ENCODE data around the gene SFXN5. TPM values are rescaled to one million over a fixed set of nuclear protein-coding genes. Genes with fewer than 3 reads are reported as not detected.

Gene SFXN5
- total and polyA plus RNA-seq, 2 donors (not counting 1 experiment from before 2014, with no cell fraction given) = 5.8 to 13.9 TPM

DNA sequence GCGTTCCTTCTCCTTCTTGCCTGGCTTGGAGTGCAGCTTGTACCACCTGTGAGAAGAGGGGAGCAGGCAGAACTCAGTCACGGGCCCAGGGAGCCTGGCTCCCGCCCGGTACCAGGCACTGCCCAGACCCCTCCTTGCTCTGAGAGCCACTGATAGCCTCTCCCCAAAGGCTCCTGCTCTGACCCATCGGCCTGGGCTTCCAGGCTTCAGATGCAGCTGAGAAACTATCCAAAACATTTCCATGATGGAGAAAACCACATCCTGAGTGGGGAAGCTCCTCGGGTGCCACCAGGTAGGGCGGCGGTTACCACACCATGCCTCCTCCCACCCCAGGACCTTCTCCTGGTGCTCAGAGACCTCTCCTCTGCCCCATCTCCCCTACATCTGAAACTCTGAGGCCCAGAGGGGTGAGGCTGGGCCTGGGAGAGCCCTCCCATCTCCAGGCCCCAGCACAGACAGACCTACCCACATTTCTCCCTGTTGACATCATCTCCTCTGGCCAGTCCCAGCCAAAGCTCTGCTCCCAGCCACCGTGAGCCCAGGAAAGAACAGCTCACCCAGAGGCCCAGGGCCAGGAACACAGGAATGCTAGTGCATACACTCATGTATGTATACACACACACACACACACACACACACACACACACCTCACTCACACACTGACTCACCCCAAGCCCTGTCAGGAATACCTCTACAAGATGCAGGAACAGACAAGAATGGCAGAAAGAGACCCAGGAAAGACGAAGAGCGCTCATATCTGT lies 17.9 kb upstream of the SFXN5 start:
- H4K20me1 ChIP-seq (ENCODE audit: control insufficient read depth, extremely low read depth, insufficient read depth, low read length) = no peaks in the 10 kb centered on the region
- TF ChIP-seq EZH2 (IDR thresholded peaks at IDR 0.05; ENCODE audit: low read length, missing control alignments) (no peak), CTCF (conservative IDR thresholded peaks at IDR 0.05 in 1 of 2, IDR thresholded peaks at IDR 0.05 in 1 of 2; ENCODE audit: low read depth in 1 of 2, low read length in 2 of 2) (no peak)
- H3K4me3 ChIP-seq (replicated peaks in 1 of 4; ENCODE audit: control extremely low read depth in 1 of 4, insufficient read depth in 1 of 4, low read depth in 3 of 4, low read length in 4 of 4) = no peak overlapping the region

DNA sequence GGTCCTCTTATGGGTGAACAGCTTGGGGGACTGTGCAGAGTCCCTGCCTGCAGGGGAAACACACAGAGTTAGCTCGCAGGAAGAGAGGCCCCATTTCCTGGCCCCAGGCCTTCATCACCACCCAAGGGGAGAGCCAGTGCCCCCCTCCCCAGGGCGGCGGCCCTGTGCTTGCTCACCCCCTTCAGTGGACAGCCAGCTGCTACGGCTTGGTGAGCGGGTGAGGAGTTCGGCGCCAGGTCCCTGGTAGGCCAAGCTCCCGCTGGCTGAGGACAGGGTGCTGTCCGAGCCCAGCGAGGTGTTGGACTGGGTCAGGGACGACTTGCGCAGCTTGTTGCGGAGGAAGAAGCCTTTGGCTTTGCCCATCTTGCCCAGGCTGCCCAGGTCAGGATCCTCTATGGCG lies 17.2 kb upstream of the SFXN5 start:
- Histone ChIP-seq H3K9me3 (ENCODE audit: control insufficient read depth, insufficient read depth, low read depth, low read length) (no peaks in the 10 kb centered on the region), H3K27ac (ENCODE audit: insufficient read depth, low read length) (peak overlapping the region; percentile 70), H3K4me3 (replicated peaks in 1 of 4; ENCODE audit: control extremely low read depth in 1 of 4, insufficient read depth in 1 of 4, low read depth in 3 of 4, low read length in 4 of 4) (no peak overlapping the region), H3K4me2 (ENCODE audit: extremely low read depth, insufficient read depth, low read length) (peak overlapping the region; percentile 1), H4K20me1 (ENCODE audit: control insufficient read depth, extremely low read depth, insufficient read depth, low read length) (no peaks in the 10 kb centered on the region), H3K9ac (ENCODE audit: insufficient read depth, low read length) (no peak overlapping the region), H2AFZ (ENCODE audit: low read length) (no peak overlapping the region), H3K4me1 (ENCODE audit: control insufficient read depth, extremely low read depth, insufficient read depth, low read length) (peaks cover 16% of the 10 kb centered on the region), H3K79me2 (ENCODE audit: control insufficient read depth, insufficient read depth, low read length) (peaks cover 58% of the 10 kb centered on the region), H3K27me3 (ENCODE audit: control insufficient read depth, insufficient read depth, low read length) (no peaks in the 10 kb centered on the region), H3K36me3 (ENCODE audit: control insufficient read depth, insufficient read depth, low read length) (peaks cover 19% of the 10 kb centered on the region)
- no peak for DNase-seq (ENCODE audit: low read depth in 2 of 2)
- TF ChIP-seq CTCF (conservative IDR thresholded peaks at IDR 0.05 in 1 of 2, IDR thresholded peaks at IDR 0.05 in 1 of 2; ENCODE audit: low read depth in 1 of 2, low read length in 2 of 2) = no peak
- TF ChIP-seq EZH2 (IDR thresholded peaks at IDR 0.05; ENCODE audit: low read length, missing control alignments) = no peak

More for the DNA sequence above, 17.9 kb upstream of the SFXN5 start:
- H3K27me3 ChIP-seq (ENCODE audit: control insufficient read depth, insufficient read depth, low read length) = no peaks in the 10 kb centered on the region
- H3K4me2 ChIP-seq (ENCODE audit: extremely low read depth, insufficient read depth, low read length) = peak overlapping the region; percentile 1
- DNase-seq (ENCODE audit: low read depth in 2 of 2) = peak; percentile 96 to 100
- H3K4me1 ChIP-seq (ENCODE audit: control insufficient read depth, extremely low read depth, insufficient read depth, low read length) = peaks cover 16% of the 10 kb centered on the region
- peaks cover 19% of the 10 kb centered on the region for H3K36me3 ChIP-seq (ENCODE audit: control insufficient read depth, insufficient read depth, low read length)
- H3K79me2 ChIP-seq (ENCODE audit: control insufficient read depth, insufficient read depth, low read length) = peaks cover 57% of the 10 kb centered on the region
- peak overlapping the region; percentile 70 for H3K27ac ChIP-seq (ENCODE audit: insufficient read depth, low read length)
- H3K9ac ChIP-seq (ENCODE audit: insufficient read depth, low read length) = peak overlapping the region; percentile 32
- no peaks in the 10 kb centered on the region for H3K9me3 ChIP-seq (ENCODE audit: control insufficient read depth, insufficient read depth, low read depth, low read length)
- H2AFZ ChIP-seq (ENCODE audit: low read length) = no peak overlapping the region

DNA sequence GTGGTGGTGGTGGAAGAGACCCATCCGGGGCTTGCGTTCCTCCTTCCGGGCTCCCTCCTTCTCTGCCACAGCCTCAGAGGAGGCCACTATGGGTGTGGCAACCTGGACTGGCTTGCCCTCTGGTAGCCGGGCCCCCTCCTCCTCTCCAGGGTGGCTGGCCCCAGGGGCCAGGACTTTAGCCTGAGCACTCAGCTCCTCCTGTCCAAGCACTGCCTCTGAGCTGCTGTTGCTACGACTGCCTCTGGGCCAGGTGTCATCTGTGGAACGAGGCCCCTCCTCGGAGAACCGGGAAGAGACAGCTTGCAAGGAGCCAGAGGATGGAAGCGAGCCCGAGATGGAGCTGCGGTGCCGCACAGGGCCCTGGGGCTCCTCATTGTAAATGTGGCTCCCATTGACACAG lies 16.7 kb upstream of the SFXN5 start:
- Histone ChIP-seq H2AFZ (ENCODE audit: low read length) (no peak overlapping the region), H3K27me3 (ENCODE audit: control insufficient read depth, insufficient read depth, low read length) (no peaks in the 10 kb centered on the region), H3K79me2 (ENCODE audit: control insufficient read depth, insufficient read depth, low read length) (peaks cover 57% of the 10 kb centered on the region), H3K4me2 (ENCODE audit: extremely low read depth, insufficient read depth, low read length) (no peak overlapping the region), H3K9ac (ENCODE audit: insufficient read depth, low read length) (no peak overlapping the region), H3K4me3 (replicated peaks in 1 of 4; ENCODE audit: control extremely low read depth in 1 of 4, insufficient read depth in 1 of 4, low read depth in 3 of 4, low read length in 4 of 4) (no peak overlapping the region), H3K36me3 (ENCODE audit: control insufficient read depth, insufficient read depth, low read length) (peaks cover 19% of the 10 kb centered on the region), H3K9me3 (ENCODE audit: control insufficient read depth, insufficient read depth, low read depth, low read length) (no peaks in the 10 kb centered on the region), H4K20me1 (ENCODE audit: control insufficient read depth, extremely low read depth, insufficient read depth, low read length) (no peaks in the 10 kb centered on the region), H3K27ac (ENCODE audit: insufficient read depth, low read length) (peak overlapping the region; percentile 27), H3K4me1 (ENCODE audit: control insufficient read depth, extremely low read depth, insufficient read depth, low read length) (peaks cover 16% of the 10 kb centered on the region)
- no peak for DNase-seq (ENCODE audit: low read depth in 2 of 2)
- TF ChIP-seq CTCF (conservative IDR thresholded peaks at IDR 0.05 in 1 of 2, IDR thresholded peaks at IDR 0.05 in 1 of 2; ENCODE audit: low read depth in 1 of 2, low read length in 2 of 2) = no peak
- TF ChIP-seq EZH2 (IDR thresholded peaks at IDR 0.05; ENCODE audit: low read length, missing control alignments) = no peak

All from fibroblast of lung (primary cell).